ENCODE data around the gene BCL2L15. TPM values are rescaled to one million over a fixed set of nuclear protein-coding genes. Genes with fewer than 3 reads are reported as not detected.

Gene BCL2L15
- total and polyA plus RNA-seq, 10 of the 15 experiments (the other 5 are each of a cell fraction or from before 2014, with no cell fraction given), result 0.42 to 1.2 (median 0.59) TPM

DNA sequence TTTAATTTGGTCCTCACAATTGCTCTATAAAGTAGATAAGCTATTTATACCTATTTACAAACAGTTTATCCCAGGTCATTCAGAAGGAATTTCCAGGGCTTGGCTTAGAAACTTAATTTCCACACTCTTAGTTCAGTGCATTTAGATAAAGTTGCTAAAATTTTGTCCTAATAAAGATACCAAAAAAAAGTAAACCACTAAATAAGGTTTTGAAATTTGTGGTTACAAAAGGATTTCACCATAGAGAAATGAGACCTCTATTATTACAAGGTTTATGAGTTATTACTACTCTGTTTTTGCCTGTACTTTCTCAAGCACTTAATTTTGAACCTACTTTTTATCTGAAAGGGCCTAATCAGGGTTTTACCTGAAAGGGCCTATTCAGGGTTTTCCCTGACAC, 38.3 kb downstream of the BCL2L15 start:
- Histone ChIP-seq H3K4me2 (ENCODE audit: control insufficient read depth, insufficient read depth) (no peak overlapping the region), H3K9ac (ENCODE audit: control insufficient read depth, insufficient read depth, low read length) (no peak overlapping the region), H3K27me3 (replicated peaks in 1 of 2; ENCODE audit: control insufficient read depth in 2 of 2, insufficient read depth in 2 of 2, low read length in 1 of 2) (no peaks in the 10 kb centered on the region), H3K9me3 (replicated peaks; ENCODE audit: control insufficient read depth, insufficient read depth, low read length) (peaks cover 4% of the 10 kb centered on the region; the same call in 2 of the 3 replicates), H3K27ac (ENCODE audit: control insufficient read depth, insufficient read depth) (no peak overlapping the region), H4K20me1 (ENCODE audit: control insufficient read depth, insufficient read depth) (no peaks in the 10 kb centered on the region), H2AFZ (ENCODE audit: control insufficient read depth, low read depth, low read length) (no peak overlapping the region), H3K79me2 (ENCODE audit: control insufficient read depth, insufficient read depth, low read length) (no peaks in the 10 kb centered on the region), H3K4me3 (no peak overlapping the region), H3K4me1 (ENCODE audit: control insufficient read depth, insufficient read depth, low read length) (no peaks in the 10 kb centered on the region), H3K36me3 (ENCODE audit: control insufficient read depth in 2 of 2, insufficient read depth in 2 of 2, low read length in 1 of 2) (peaks cover 0 to 15% of the 10 kb centered on the region in 2 experiments; a peak in 2 of 4 replicates)
- no TSS peak for BruUV-seq (replicated peaks)
- no peak for DNase-seq (ENCODE audit: low read depth, low spot score)
- ChIA-PET CTCF (no interaction called here), RAD21 (ENCODE audit: unreplicated experiment) (no interaction called here), POLR2A (no interaction called here), SMC1A (ENCODE audit: uncharacterized antibody, unreplicated experiment) (interaction anchor here (0.8 to 1.0 kb wide), 3 partner anchors 10 to 20 kb away, joined by 3 to 4 read pairs (median 3); no protein-coding TSS in a partner anchor)
- ATAC-seq, result no peak
- intact Hi-C loops (cut with micrococcal nuclease; ENCODE audit: unreplicated experiment), result no loop called here
- in situ Hi-C loops (cut with MboI), result no loop called here
- FAIRE-seq, result no peak
- TF ChIP-seq, protein P1, sequence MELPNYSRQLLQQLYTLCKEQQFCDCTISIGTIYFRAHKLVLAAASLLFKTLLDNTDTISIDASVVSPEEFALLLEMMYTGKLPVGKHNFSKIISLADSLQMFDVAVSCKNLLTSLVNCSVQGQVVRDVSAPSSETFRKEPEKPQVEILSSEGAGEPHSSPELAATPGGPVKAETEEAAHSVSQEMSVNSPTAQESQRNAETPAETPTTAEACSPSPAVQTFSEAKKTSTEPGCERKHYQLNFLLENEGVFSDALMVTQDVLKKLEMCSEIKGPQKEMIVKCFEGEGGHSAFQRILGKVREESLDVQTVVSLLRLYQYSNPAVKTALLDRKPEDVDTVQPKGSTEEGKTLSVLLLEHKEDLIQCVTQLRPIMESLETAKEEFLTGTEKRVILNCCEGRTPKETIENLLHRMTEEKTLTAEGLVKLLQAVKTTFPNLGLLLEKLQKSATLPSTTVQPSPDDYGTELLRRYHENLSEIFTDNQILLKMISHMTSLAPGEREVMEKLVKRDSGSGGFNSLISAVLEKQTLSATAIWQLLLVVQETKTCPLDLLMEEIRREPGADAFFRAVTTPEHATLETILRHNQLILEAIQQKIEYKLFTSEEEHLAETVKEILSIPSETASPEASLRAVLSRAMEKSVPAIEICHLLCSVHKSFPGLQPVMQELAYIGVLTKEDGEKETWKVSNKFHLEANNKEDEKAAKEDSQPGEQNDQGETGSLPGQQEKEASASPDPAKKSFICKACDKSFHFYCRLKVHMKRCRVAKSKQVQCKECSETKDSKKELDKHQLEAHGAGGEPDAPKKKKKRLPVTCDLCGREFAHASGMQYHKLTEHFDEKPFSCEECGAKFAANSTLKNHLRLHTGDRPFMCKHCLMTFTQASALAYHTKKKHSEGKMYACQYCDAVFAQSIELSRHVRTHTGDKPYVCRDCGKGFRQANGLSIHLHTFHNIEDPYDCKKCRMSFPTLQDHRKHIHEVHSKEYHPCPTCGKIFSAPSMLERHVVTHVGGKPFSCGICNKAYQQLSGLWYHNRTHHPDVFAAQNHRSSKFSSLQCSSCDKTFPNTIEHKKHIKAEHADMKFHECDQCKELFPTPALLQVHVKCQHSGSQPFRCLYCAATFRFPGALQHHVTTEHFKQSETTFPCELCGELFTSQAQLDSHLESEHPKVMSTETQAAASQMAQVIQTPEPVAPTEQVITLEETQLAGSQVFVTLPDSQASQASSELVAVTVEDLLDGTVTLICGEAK (IDR thresholded peaks at IDR 0.05; ENCODE audit: borderline replicate concordance), result peak; percentile 66; the same call in 1 of the 2 replicates
- TF ChIP-seq TCF12 (IDR thresholded peaks at IDR 0.05; ENCODE audit: low read depth, low read length), result no peak

Measured in GM12878 (cell line).